Neuronal stem cell (in vitro differentiated cells): Measurements from ENCODE around the gene PTPRT.

Experiments
- DNase-seq: peaks from one replicate; pipeline ENCODE4 v3.0.0-alpha.2; 2013; ENCODE audit warnings: low spot score
- H2AFZ ChIP-seq: one replicate; pipeline ENCODE4 v1.6.1; 2013; ENCODE audit warnings: mild to moderate bottlenecking, low read length, inconsistent platforms
- H2AK5ac ChIP-seq: 2 replicates; pipeline ENCODE4 v1.6.1; 2013; ENCODE audit warnings: low read depth, mild to moderate bottlenecking, inconsistent platforms, low read length, moderate library complexity, mixed read lengths
- H2BK120ac ChIP-seq: 2 replicates; pipeline ENCODE4 v1.6.1; 2013; ENCODE audit warnings: low read depth, mild to moderate bottlenecking, inconsistent platforms, low read length, moderate library complexity, mixed read lengths
- H2BK12ac ChIP-seq: one replicate; pipeline ENCODE4 v1.6.1; 2013; ENCODE audit warnings: low read length, inconsistent platforms
- H2BK15ac ChIP-seq: 2 replicates; pipeline ENCODE4 v1.6.1; 2013; ENCODE audit warnings: mild to moderate bottlenecking, low read length, inconsistent platforms, mixed read lengths
- H2BK5ac ChIP-seq: one replicate; pipeline ENCODE4 v1.6.1; 2013; ENCODE audit warnings: inconsistent platforms, mild to moderate bottlenecking, low read length, moderate library complexity
- H3K14ac ChIP-seq: one replicate; pipeline ENCODE4 v1.6.1; 2013; ENCODE audit warnings: low read length, inconsistent platforms
- H3K18ac ChIP-seq: 2 replicates; pipeline ENCODE4 v1.6.1; 2013; ENCODE audit warnings: low read length, inconsistent platforms
- H3K23ac ChIP-seq: 2 replicates; pipeline ENCODE4 v1.6.1; 2013; ENCODE audit warnings: low read depth, mild to moderate bottlenecking, mixed read lengths, low read length, inconsistent platforms; ENCODE audit not compliant: poor library complexity
- H3K27ac ChIP-seq: replicated peaks from 3 replicates; pipeline ENCODE4 v1.5.1; 2013; ENCODE audit warnings: low read length, inconsistent platforms
- H3K27me3 ChIP-seq, 3 experiments: 2 replicates each; pipeline ENCODE4 v1.6.1; 2013; ENCODE audit warnings: low read length in 3 of 3, mild to moderate bottlenecking in 2 of 3, inconsistent platforms in 1 of 3, low read depth in 1 of 3, mixed read lengths in 1 of 3, moderate library complexity in 1 of 3; ENCODE audit not compliant: control insufficient read depth in 3 of 3, insufficient read depth in 3 of 3
- H3K36me3 ChIP-seq, 2 donors: replicated peaks in 1 of 2; 2 replicates each; pipeline ENCODE4 v1.6.1; 2013; ENCODE audit warnings: low read length in 2 of 2; ENCODE audit not compliant: control insufficient read depth in 2 of 2, insufficient read depth in 2 of 2
- H3K4ac ChIP-seq: 2 replicates; pipeline ENCODE4 v1.6.1; 2013; ENCODE audit warnings: inconsistent platforms, mild to moderate bottlenecking, low read length, moderate library complexity
- H3K4me1 ChIP-seq, 2 donors: 1 replicate in 1 of 2; 2 replicates in 1 of 2; pipeline ENCODE4 v1.6.1; 2013; ENCODE audit warnings: low read length in 2 of 2, low read depth in 1 of 2; ENCODE audit not compliant: control insufficient read depth in 2 of 2, insufficient read depth in 1 of 2
- H3K4me2 ChIP-seq: one replicate; pipeline ENCODE4 v1.6.1; 2013; ENCODE audit warnings: mild to moderate bottlenecking, low read length, inconsistent platforms; ENCODE audit not compliant: insufficient read depth, poor library complexity, severe bottlenecking
- H3K4me3 ChIP-seq, 2 donors: 2 replicates each; pipeline ENCODE4 v1.5.1; 2013; ENCODE audit warnings: low read length in 2 of 2, mild to moderate bottlenecking in 2 of 2, inconsistent platforms in 1 of 2, moderate library complexity in 1 of 2
- H3K79me1 ChIP-seq: one replicate; pipeline ENCODE4 v1.6.1; 2013; ENCODE audit warnings: low read depth, mild to moderate bottlenecking, inconsistent platforms, low read length, moderate library complexity
- H3K9ac ChIP-seq: one replicate; pipeline ENCODE4 v1.6.1; 2013; ENCODE audit warnings: mild to moderate bottlenecking, low read depth, low read length, inconsistent platforms; ENCODE audit not compliant: poor library complexity
- H3K9me3 ChIP-seq, 2 donors: replicated peaks in 1 of 2; 2 replicates each; pipeline versions ENCODE3 to v1.6.1; 2013; ENCODE audit warnings: low read length in 2 of 2, mild to moderate bottlenecking in 2 of 2, inconsistent platforms in 1 of 2, low read depth in 1 of 2, mixed read lengths in 1 of 2, moderate library complexity in 1 of 2; ENCODE audit not compliant: control insufficient read depth in 2 of 2, insufficient read depth in 1 of 2
- H4K8ac ChIP-seq: one replicate; pipeline ENCODE4 v1.6.1; 2013; ENCODE audit warnings: low read depth, mild to moderate bottlenecking, inconsistent platforms, low read length, moderate library complexity
- H4K91ac ChIP-seq: one replicate; pipeline ENCODE4 v1.6.1; 2013; ENCODE audit warnings: low read length, low read depth, mild to moderate bottlenecking, inconsistent platforms; ENCODE audit not compliant: poor library complexity
- WGBS, 2 donors: extraction: QIAGEN DNeasy Blood & Tissue Kit; methylation state at CpG; one replicate each; pipeline ENCODE4 v1.1.7; 2013; ENCODE audit warnings: missing lambda C conversion rate in 2 of 2, mixed read lengths in 1 of 2; ENCODE audit not compliant: insufficient read length in 2 of 2, insufficient replicate concordance in 1 of 2; ENCODE audit errors: extremely low coverage in 2 of 2; 5-methylcytosine and 5-hydroxymethylcytosine counted together

Gene PTPRT

DNA sequence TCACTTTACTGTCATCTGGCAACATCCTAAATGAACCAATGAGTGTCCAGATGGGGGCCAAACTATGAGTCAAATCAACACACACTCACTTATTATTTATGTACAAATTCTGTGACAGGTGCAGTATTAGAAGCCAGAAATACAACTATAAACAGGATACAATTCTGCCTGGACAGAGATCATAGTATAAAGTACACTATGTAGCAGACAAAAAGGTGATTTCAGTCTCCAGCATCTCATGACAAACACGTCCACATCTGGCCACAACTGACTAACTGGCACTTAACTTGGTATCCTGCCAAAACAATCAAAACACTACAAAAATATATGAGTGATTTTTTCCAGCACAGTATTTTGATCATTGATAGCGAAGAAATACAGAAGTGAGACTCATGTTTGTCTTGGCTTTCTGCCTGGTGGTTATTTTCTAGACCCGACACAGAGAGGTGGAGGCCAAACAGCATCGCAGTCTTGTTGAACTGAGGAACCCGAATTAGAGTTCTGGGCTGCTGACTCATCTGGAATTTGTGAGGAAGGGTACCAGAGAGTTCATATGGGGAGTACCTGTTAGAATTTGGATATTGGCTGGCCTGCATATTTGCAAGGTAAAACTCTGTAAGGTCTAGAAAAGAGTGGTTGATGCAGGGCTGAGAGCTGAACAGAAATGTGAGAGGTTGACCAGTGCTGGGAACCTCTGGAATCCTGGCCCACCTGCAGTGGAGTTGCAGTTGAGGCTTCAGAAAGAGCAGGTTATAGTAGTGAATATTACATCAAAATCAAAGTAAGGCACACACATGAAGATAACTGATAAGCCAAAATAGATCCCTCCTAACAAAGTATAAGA lies 475.2 kb downstream of the PTPRT start:
- no peak overlapping the region for H2BK5ac ChIP-seq
- H3K4me1 ChIP-seq, result no peaks in the 10 kb centered on the region
- no peaks in the 10 kb centered on the region for H3K27me3 ChIP-seq
- H3K9ac ChIP-seq, result no peak overlapping the region
- WGBS, 2 donors, result no CpG with 5 or more reads among the region's 5 CpGs
- H3K4me2 ChIP-seq, result no peak overlapping the region
- no peaks in the 10 kb centered on the region for H3K79me1 ChIP-seq
- no peak overlapping the region for H3K23ac ChIP-seq
- no peak overlapping the region for H2BK120ac ChIP-seq
- H3K18ac ChIP-seq, result no peak overlapping the region
- H3K36me3 ChIP-seq, result no peaks in the 10 kb centered on the region
- H2BK15ac ChIP-seq, result no peak overlapping the region
- H2AFZ ChIP-seq, result no peak overlapping the region
- H3K9me3 ChIP-seq, result peaks cover 0 to 3% of the 10 kb centered on the region in 2 donors
- no peak overlapping the region for H2BK12ac ChIP-seq
- no peak overlapping the region for H3K14ac ChIP-seq
- no peak for DNase-seq
- H4K91ac ChIP-seq, result no peak overlapping the region
- H4K8ac ChIP-seq, result no peak overlapping the region
- H3K4ac ChIP-seq, result no peak overlapping the region
- H2AK5ac ChIP-seq, result no peak overlapping the region
- H3K4me3 ChIP-seq, result no peak overlapping the region
- no peak overlapping the region for H3K27ac ChIP-seq

DNA sequence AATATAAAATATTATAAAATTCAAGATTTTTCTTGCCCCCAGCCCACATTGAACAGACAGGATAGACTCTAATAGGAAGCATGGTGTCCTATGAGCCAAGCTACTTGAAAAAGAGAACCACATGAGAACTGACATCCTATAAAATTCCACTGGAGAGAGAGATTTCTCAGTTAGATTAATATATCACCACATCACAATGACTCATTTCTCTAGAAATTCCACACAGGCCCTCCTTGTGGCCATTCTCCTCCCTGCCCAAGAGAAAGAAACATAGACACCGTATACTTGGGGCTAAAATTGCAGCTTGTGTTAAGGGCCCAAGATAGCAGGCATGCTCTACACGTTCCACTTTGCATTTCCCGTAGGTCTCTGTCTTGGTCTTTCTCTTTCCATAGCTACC lies 481.4 kb downstream of the PTPRT start:
- no CpG with 5 or more reads among the region's 3 CpGs for WGBS, 2 donors

GRCh38 chr20:42706759-42707158 lies 482.9 kb downstream of the PTPRT start:
- Histone ChIP-seq H3K9ac (no peak overlapping the region), H4K8ac (no peak overlapping the region), H3K9me3 (peaks cover 0 to 6% of the 10 kb centered on the region in 2 donors), H3K79me1 (no peaks in the 10 kb centered on the region), H3K4me3 (no peak overlapping the region), H2BK15ac (no peak overlapping the region), H3K14ac (no peak overlapping the region), H3K23ac (no peak overlapping the region), H3K4me2 (no peak overlapping the region), H4K91ac (no peak overlapping the region), H2AK5ac (no peak overlapping the region), H3K36me3 (no peaks in the 10 kb centered on the region), H2AFZ (no peak overlapping the region), H2BK120ac (no peak overlapping the region), H3K4me1 (no peaks in the 10 kb centered on the region), H3K27me3 (no peaks in the 10 kb centered on the region), H2BK5ac (no peak overlapping the region), H3K27ac (no peak overlapping the region), H3K4ac (no peak overlapping the region), H3K18ac (no peak overlapping the region), H2BK12ac (no peak overlapping the region)
- no peak for DNase-seq
- WGBS, 2 donors, result no CpG with 5 or more reads among the region's 1 CpG

More for the DNA sequence above, 481.4 kb downstream of the PTPRT start:
- Histone ChIP-seq H4K8ac (no peak overlapping the region), H3K9me3 (peaks cover 0 to 6% of the 10 kb centered on the region in 2 donors), H3K27ac (no peak overlapping the region), H2AK5ac (no peak overlapping the region), H3K27me3 (no peaks in the 10 kb centered on the region), H3K4me1 (no peaks in the 10 kb centered on the region), H3K36me3 (no peaks in the 10 kb centered on the region), H2BK15ac (no peak overlapping the region), H2AFZ (no peak overlapping the region), H4K91ac (no peak overlapping the region), H3K4me2 (no peak overlapping the region), H3K18ac (no peak overlapping the region), H2BK5ac (no peak overlapping the region), H3K79me1 (no peaks in the 10 kb centered on the region), H3K4me3 (no peak overlapping the region), H2BK12ac (no peak overlapping the region), H3K4ac (no peak overlapping the region), H3K14ac (no peak overlapping the region), H3K9ac (no peak overlapping the region), H3K23ac (no peak overlapping the region), H2BK120ac (no peak overlapping the region)
- DNase-seq, result no peak

DNA sequence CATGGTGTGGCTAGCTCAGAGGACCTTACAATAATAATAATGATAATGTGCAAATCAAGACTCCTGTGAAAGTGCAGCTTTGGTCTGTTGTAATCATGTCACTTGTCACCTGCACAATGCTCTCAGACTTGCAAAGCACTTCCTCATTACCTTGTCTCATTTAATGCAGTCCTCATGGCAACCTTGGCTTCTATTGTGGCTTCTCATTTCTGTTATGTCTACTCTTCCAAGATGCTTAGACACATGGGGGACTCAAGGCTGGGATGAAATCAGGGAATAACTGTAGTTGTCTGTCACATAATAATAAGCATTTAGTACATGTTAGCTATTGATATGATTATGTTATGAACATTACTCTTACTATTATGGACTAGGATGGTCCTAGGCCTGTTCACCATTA lies 484.2 kb downstream of the PTPRT start:
- Histone ChIP-seq H3K4ac (no peak overlapping the region), H2AK5ac (no peak overlapping the region), H2AFZ (no peak overlapping the region), H3K27ac (no peak overlapping the region), H3K79me1 (no peaks in the 10 kb centered on the region), H2BK5ac (no peak overlapping the region), H3K4me1 (no peaks in the 10 kb centered on the region), H3K9ac (no peak overlapping the region), H3K14ac (no peak overlapping the region), H4K91ac (no peak overlapping the region), H2BK12ac (no peak overlapping the region), H3K4me2 (no peak overlapping the region), H3K27me3 (no peaks in the 10 kb centered on the region), H2BK120ac (no peak overlapping the region), H3K9me3 (peaks cover 0 to 6% of the 10 kb centered on the region in 2 donors), H4K8ac (no peak overlapping the region), H3K18ac (no peak overlapping the region), H2BK15ac (no peak overlapping the region), H3K36me3 (no peaks in the 10 kb centered on the region), H3K4me3 (no peak overlapping the region), H3K23ac (no peak overlapping the region)
- no peak for DNase-seq
